ENCODE measurements around the gene ZMYND11. TPM values are rescaled to one million over a fixed set of nuclear protein-coding genes. Genes with fewer than 3 reads are reported as not detected.

The ZMYND11 gene
- total and polyA plus RNA-seq, 5 donors from 2014 or later: 24.8 to 44.2 (median 31.8) TPM

DNA sequence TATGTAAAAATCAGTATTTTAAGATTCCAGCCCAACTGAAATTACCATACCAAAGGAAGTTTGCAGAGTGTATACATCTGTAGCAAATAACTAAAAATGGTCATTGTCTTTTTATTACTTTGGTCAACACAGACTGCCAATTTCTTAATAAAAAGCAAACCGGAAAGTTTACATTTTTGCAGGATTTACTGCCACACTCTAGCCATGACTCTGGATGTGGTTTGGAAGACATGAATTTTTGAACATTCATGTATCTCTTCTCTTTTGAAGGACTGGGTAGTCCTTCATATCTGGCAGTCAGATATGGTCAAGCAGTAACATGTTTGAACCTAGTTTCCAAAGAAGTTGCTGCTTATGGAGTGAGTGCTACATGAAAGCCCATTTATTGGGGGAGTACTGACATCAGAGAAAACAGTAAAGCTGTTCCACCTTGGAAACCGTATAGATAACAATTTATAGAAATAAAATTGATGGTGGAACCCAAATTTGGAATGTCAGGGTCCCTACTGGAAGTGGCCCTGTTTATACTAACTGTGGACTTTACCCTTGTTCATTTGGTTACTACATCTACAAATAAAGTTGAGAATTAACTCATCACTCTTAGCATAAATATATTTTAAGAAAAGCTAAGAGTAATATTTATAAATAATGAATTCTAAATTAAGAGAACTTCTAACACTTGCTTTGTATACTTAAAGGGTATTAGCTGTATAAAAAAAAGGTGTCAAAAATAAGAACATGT, 84.6 kb downstream of the ZMYND11 start:
- no peak for ATAC-seq (ENCODE audit: low read depth in 2 of 2)
- Mint-ChIP-seq H3K9me3 (no peaks in the 10 kb centered on the region), H3K27ac (no peak overlapping the region)

GRCh38 chr10:224571-224970, 89.3 kb downstream of the ZMYND11 start:
- DNase-seq (peak in 1 of 3 donors; percentile 22), ATAC-seq (ENCODE audit: low read depth in 2 of 2) (no peak)
- Histone ChIP-seq H3K27ac (ENCODE audit: insufficient read depth, low read length, poor library complexity, severe bottlenecking) (no peak overlapping the region), H3K27me3 (ENCODE audit: control insufficient read depth, insufficient read depth, low read length) (no peaks in the 10 kb centered on the region), H3K36me3 (ENCODE audit: control insufficient read depth, insufficient read depth, low read length) (peaks cover 4% of the 10 kb centered on the region), H3K4me3 (ENCODE audit: low read depth, low read length) (no peak overlapping the region), H3K4me1 (ENCODE audit: control insufficient read depth, insufficient read depth, low read length, poor library complexity, severe bottlenecking) (peaks cover 10% of the 10 kb centered on the region), H3K9me3 (ENCODE audit: control insufficient read depth in 2 of 2, low read length in 2 of 2) (no peaks in the 10 kb centered on the region)
- Mint-ChIP-seq H3K27me3 (no peaks in the 10 kb centered on the region), H3K36me3 (no peaks in the 10 kb centered on the region), H3K9me3 (no peaks in the 10 kb centered on the region), H3K4me3 (no peak overlapping the region), H3K27ac (no peak overlapping the region), H3K4me1 (peaks cover 10 to 29% (median 17%) of the 10 kb centered on the region in 4 donors)

More for the DNA sequence above, 84.6 kb downstream of the ZMYND11 start:
- H3K27ac ChIP-seq (ENCODE audit: insufficient read depth, low read length, poor library complexity, severe bottlenecking): no peak overlapping the region
- Mint-ChIP-seq H3K27me3 (no peaks in the 10 kb centered on the region), H3K4me3 (no peak overlapping the region), H3K4me1 (peaks cover 7 to 28% (median 23%) of the 10 kb centered on the region in 4 donors), H3K36me3 (no peaks in the 10 kb centered on the region)
- peaks cover 7% of the 10 kb centered on the region for H3K4me1 ChIP-seq (ENCODE audit: control insufficient read depth, insufficient read depth, low read length, poor library complexity, severe bottlenecking)
- H3K27me3 ChIP-seq (ENCODE audit: control insufficient read depth, insufficient read depth, low read length): no peaks in the 10 kb centered on the region
- H3K36me3 ChIP-seq (ENCODE audit: control insufficient read depth, insufficient read depth, low read length): peaks cover 9% of the 10 kb centered on the region
- no peak overlapping the region for H3K4me3 ChIP-seq (ENCODE audit: low read depth, low read length)
- no peak for DNase-seq
- no peaks in the 10 kb centered on the region for H3K9me3 ChIP-seq (ENCODE audit: control insufficient read depth in 2 of 2, low read length in 2 of 2)

GRCh38 chr10:226018-226417, 90.8 kb downstream of the ZMYND11 start:
- Mint-ChIP-seq H3K36me3 (peaks cover 5% of the 10 kb centered on the region), H3K4me1 (peaks cover 9 to 22% (median 11%) of the 10 kb centered on the region in 4 donors), H3K9me3 (no peaks in the 10 kb centered on the region), H3K27ac (peak overlapping the region in 2 of 3 donors; percentile 44 to 62), H3K27me3 (no peaks in the 10 kb centered on the region), H3K4me3 (no peak overlapping the region)
- no peaks in the 10 kb centered on the region for H3K9me3 ChIP-seq (ENCODE audit: control insufficient read depth in 2 of 2, low read length in 2 of 2)
- ATAC-seq (ENCODE audit: low read depth in 2 of 2) (no peak), DNase-seq (no peak)
- H3K27ac ChIP-seq (ENCODE audit: insufficient read depth, low read length, poor library complexity, severe bottlenecking): no peak overlapping the region
- peaks cover 3% of the 10 kb centered on the region for H3K36me3 ChIP-seq (ENCODE audit: control insufficient read depth, insufficient read depth, low read length)
- no peak overlapping the region for H3K4me3 ChIP-seq (ENCODE audit: low read depth, low read length)
- peaks cover 3% of the 10 kb centered on the region for H3K4me1 ChIP-seq (ENCODE audit: control insufficient read depth, insufficient read depth, low read length, poor library complexity, severe bottlenecking)
- H3K27me3 ChIP-seq (ENCODE audit: control insufficient read depth, insufficient read depth, low read length): no peaks in the 10 kb centered on the region

- no peak overlapping the region for H3K27ac Mint-ChIP-seq
- H3K27me3 Mint-ChIP-seq: no peaks in the 10 kb centered on the region
- H3K4me3 Mint-ChIP-seq: peak overlapping the region in 1 of 4 donors; percentile 75
- no peaks in the 10 kb centered on the region for H3K36me3 ChIP-seq (ENCODE audit: control insufficient read depth, insufficient read depth, low read length)
- no peaks in the 10 kb centered on the region for H3K9me3 ChIP-seq (ENCODE audit: control insufficient read depth in 2 of 2, low read length in 2 of 2)
- H3K27me3 ChIP-seq (ENCODE audit: control insufficient read depth, insufficient read depth, low read length): no peaks in the 10 kb centered on the region
- no peaks in the 10 kb centered on the region for H3K9me3 Mint-ChIP-seq
- H3K4me1 Mint-ChIP-seq: peaks cover 6 to 20% (median 9%) of the 10 kb centered on the region in 4 donors
- DNase-seq: no peak
- no peak overlapping the region for H3K27ac ChIP-seq (ENCODE audit: insufficient read depth, low read length, poor library complexity, severe bottlenecking)
- H3K36me3 Mint-ChIP-seq: peaks cover 5% of the 10 kb centered on the region
- H3K4me1 ChIP-seq (ENCODE audit: control insufficient read depth, insufficient read depth, low read length, poor library complexity, severe bottlenecking): peaks cover 3% of the 10 kb centered on the region
- H3K4me3 ChIP-seq (ENCODE audit: low read depth, low read length): no peak overlapping the region
- no peak for ATAC-seq (ENCODE audit: low read depth in 2 of 2)
Observed at GRCh38 chr10:227014-227413, 91.8 kb downstream of the ZMYND11 start.

GRCh38 chr10:228366-228765, 93.1 kb downstream of the ZMYND11 start:
- no peaks in the 10 kb centered on the region for H3K9me3 ChIP-seq (ENCODE audit: control insufficient read depth in 2 of 2, low read length in 2 of 2)
- ATAC-seq (ENCODE audit: low read depth in 2 of 2) (no peak), DNase-seq (no peak)
- peak overlapping the region in 1 of 3 donors; percentile 70 for H3K27ac Mint-ChIP-seq
- no peaks in the 10 kb centered on the region for H3K9me3 Mint-ChIP-seq
- H3K4me1 ChIP-seq (ENCODE audit: control insufficient read depth, insufficient read depth, low read length, poor library complexity, severe bottlenecking): peaks cover 3% of the 10 kb centered on the region
- peaks cover under 1% of the 10 kb centered on the region for H3K36me3 ChIP-seq (ENCODE audit: control insufficient read depth, insufficient read depth, low read length)
- H3K36me3 Mint-ChIP-seq: peaks cover 8% of the 10 kb centered on the region
- no peaks in the 10 kb centered on the region for H3K27me3 Mint-ChIP-seq
- H3K27me3 ChIP-seq (ENCODE audit: control insufficient read depth, insufficient read depth, low read length): no peaks in the 10 kb centered on the region
- no peak overlapping the region for H3K4me3 Mint-ChIP-seq
- H3K27ac ChIP-seq (ENCODE audit: insufficient read depth, low read length, poor library complexity, severe bottlenecking): no peak overlapping the region
- H3K4me3 ChIP-seq (ENCODE audit: low read depth, low read length): no peak overlapping the region
- peaks cover 6 to 21% (median 9%) of the 10 kb centered on the region in 4 donors for H3K4me1 Mint-ChIP-seq

DNA sequence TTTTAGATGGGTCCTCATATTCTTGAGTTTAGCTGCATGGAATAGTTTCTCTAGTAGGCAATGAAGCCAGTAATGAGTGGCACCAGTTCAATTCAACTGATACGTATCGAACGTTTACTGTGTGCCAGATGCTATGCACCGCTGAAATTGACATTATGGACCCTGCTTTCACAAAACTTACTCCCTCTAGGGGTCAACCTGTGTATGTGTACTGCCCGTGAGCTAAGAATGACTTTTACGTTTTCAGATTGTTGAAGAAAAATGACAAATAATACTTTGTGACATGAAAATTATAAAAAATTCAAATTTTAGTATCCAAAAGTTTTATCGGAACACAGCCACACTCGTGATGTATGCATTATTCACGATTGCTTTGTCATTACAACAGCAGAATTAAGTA, 95.5 kb downstream of the ZMYND11 start:
- H3K9me3 ChIP-seq (ENCODE audit: control insufficient read depth in 2 of 2, low read length in 2 of 2): no peaks in the 10 kb centered on the region
- H3K4me3 Mint-ChIP-seq: no peak overlapping the region
- no peaks in the 10 kb centered on the region for H3K27me3 ChIP-seq (ENCODE audit: control insufficient read depth, insufficient read depth, low read length)
- no peak for ATAC-seq (ENCODE audit: low read depth in 2 of 2)
- no peak overlapping the region for H3K27ac Mint-ChIP-seq
- H3K4me1 ChIP-seq (ENCODE audit: control insufficient read depth, insufficient read depth, low read length, poor library complexity, severe bottlenecking): peaks cover 3% of the 10 kb centered on the region
- peaks cover 16% of the 10 kb centered on the region for H3K36me3 Mint-ChIP-seq
- no peak overlapping the region for H3K27ac ChIP-seq (ENCODE audit: insufficient read depth, low read length, poor library complexity, severe bottlenecking)
- H3K4me3 ChIP-seq (ENCODE audit: low read depth, low read length): no peak overlapping the region
- H3K27me3 Mint-ChIP-seq: no peaks in the 10 kb centered on the region
- H3K36me3 ChIP-seq (ENCODE audit: control insufficient read depth, insufficient read depth, low read length): peaks cover 5% of the 10 kb centered on the region
- H3K9me3 Mint-ChIP-seq: no peaks in the 10 kb centered on the region
- peaks cover 10 to 29% (median 17%) of the 10 kb centered on the region in 4 donors for H3K4me1 Mint-ChIP-seq
- DNase-seq: peak in 1 of 3 donors; percentile 15

GRCh38 chr10:232061-232460, 96.8 kb downstream of the ZMYND11 start:
- Mint-ChIP-seq H3K27me3 (no peaks in the 10 kb centered on the region), H3K4me1 (peaks cover 11 to 23% (median 21%) of the 10 kb centered on the region in 4 donors), H3K4me3 (no peak overlapping the region), H3K9me3 (no peaks in the 10 kb centered on the region), H3K27ac (no peak overlapping the region), H3K36me3 (peaks cover 21% of the 10 kb centered on the region)
- H3K9me3 ChIP-seq (ENCODE audit: control insufficient read depth in 2 of 2, low read length in 2 of 2): no peaks in the 10 kb centered on the region
- peaks cover 3% of the 10 kb centered on the region for H3K4me1 ChIP-seq (ENCODE audit: control insufficient read depth, insufficient read depth, low read length, poor library complexity, severe bottlenecking)
- no peak overlapping the region for H3K27ac ChIP-seq (ENCODE audit: insufficient read depth, low read length, poor library complexity, severe bottlenecking)
- peaks cover 5% of the 10 kb centered on the region for H3K36me3 ChIP-seq (ENCODE audit: control insufficient read depth, insufficient read depth, low read length)
- ATAC-seq (ENCODE audit: low read depth in 2 of 2): no peak
- DNase-seq: no peak
- no peak overlapping the region for H3K4me3 ChIP-seq (ENCODE audit: low read depth, low read length)
- H3K27me3 ChIP-seq (ENCODE audit: control insufficient read depth, insufficient read depth, low read length): no peaks in the 10 kb centered on the region

DNA sequence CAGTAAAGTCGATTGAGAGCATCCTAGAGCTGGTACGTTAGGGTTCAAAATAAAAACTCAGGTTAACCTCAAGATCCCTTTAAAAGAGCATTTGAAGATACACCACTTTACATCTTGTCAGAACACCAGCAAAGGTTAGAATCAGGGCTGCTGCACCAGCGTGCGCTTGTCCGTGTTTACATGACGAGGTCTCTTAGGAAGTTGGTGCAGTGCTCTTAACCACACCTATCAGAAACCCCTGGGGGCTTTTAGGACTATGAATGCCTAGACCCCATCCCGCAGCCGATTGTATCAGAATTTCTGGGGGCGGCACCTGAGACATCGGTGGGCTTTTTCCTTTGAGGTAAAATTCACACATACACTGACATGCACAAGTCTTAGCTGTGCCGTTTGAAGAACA, 97.6 kb downstream of the ZMYND11 start:
- Histone ChIP-seq H3K4me1 (ENCODE audit: control insufficient read depth, insufficient read depth, low read length, poor library complexity, severe bottlenecking) (no peaks in the 10 kb centered on the region), H3K4me3 (ENCODE audit: low read depth, low read length) (no peak overlapping the region), H3K36me3 (ENCODE audit: control insufficient read depth, insufficient read depth, low read length) (peaks cover 9% of the 10 kb centered on the region), H3K27ac (ENCODE audit: insufficient read depth, low read length, poor library complexity, severe bottlenecking) (no peak overlapping the region), H3K27me3 (ENCODE audit: control insufficient read depth, insufficient read depth, low read length) (no peaks in the 10 kb centered on the region), H3K9me3 (ENCODE audit: control insufficient read depth in 2 of 2, low read length in 2 of 2) (no peaks in the 10 kb centered on the region)
- DNase-seq: no peak
- peaks cover 21% of the 10 kb centered on the region for H3K36me3 Mint-ChIP-seq
- no peak overlapping the region for H3K4me3 Mint-ChIP-seq
- ATAC-seq (ENCODE audit: low read depth in 2 of 2): no peak
- peaks cover 11 to 21% (median 19%) of the 10 kb centered on the region in 4 donors for H3K4me1 Mint-ChIP-seq
- no peaks in the 10 kb centered on the region for H3K27me3 Mint-ChIP-seq
- no peaks in the 10 kb centered on the region for H3K9me3 Mint-ChIP-seq
- no peak overlapping the region for H3K27ac Mint-ChIP-seq
